Kidney (tissue), 14 donors: Measurements from ENCODE around the gene ADRA2B. TPM values are rescaled to one million over a fixed set of nuclear protein-coding genes. Genes with fewer than 3 reads are reported as not detected.

Experiments used
- DNase-seq, 5 donors: peaks; one replicate each; pipeline ENCODE4 v3.0.0-alpha.2; 2013 to 2020
- FAIRE-seq: peaks from 2 replicates; lab custom pipeline; 2012; peaks lifted over from hg19 to GRCh38; lab: Jason Lieb, UNC
- H3K27ac ChIP-seq, 2 donors: one replicate each; pipeline ENCODE4 v1.7.0; 2013; ENCODE audit warnings: low read depth in 2 of 2, low read length in 2 of 2, inconsistent platforms in 1 of 2
- H3K27me3 ChIP-seq: one replicate; pipeline ENCODE4 v1.7.1; 2013; ENCODE audit warnings: low read length, inconsistent platforms; ENCODE audit not compliant: control insufficient read depth, insufficient read depth
- H3K36me3 ChIP-seq, 3 donors: one replicate each; pipeline versions ENCODE4 v1.7.0 to v1.7.1; 2013; ENCODE audit warnings: low read length in 3 of 3, control low read depth in 1 of 3, inconsistent platforms in 1 of 3; ENCODE audit not compliant: insufficient read depth in 3 of 3, control insufficient read depth in 2 of 3
- H3K4me1 ChIP-seq, 3 donors: one replicate each; pipeline versions ENCODE4 v1.7.0 to v1.7.1; 2013; ENCODE audit warnings: low read length in 3 of 3, inconsistent platforms in 1 of 3, low read depth in 1 of 3; ENCODE audit not compliant: control insufficient read depth in 2 of 3, insufficient read depth in 2 of 3
- H3K4me3 ChIP-seq, 3 donors: one replicate each; pipeline versions ENCODE4 v1.7.0 to v1.8.1; 2013; ENCODE audit warnings: low read length in 3 of 3, control low read depth in 1 of 3, inconsistent platforms in 1 of 3
- H3K9ac ChIP-seq, 3 donors: one replicate each; pipeline versions ENCODE4 v1.7.0 to v1.7.1; 2013; ENCODE audit warnings: low read length in 3 of 3, control low read depth in 1 of 3, inconsistent platforms in 1 of 3
- H3K9me3 ChIP-seq, 3 donors: one replicate each; pipeline versions ENCODE4 v1.7.0 to v1.7.1; 2013; ENCODE audit warnings: low read length in 3 of 3, control low read depth in 1 of 3, inconsistent platforms in 1 of 3; ENCODE audit not compliant: control insufficient read depth in 2 of 3, insufficient read depth in 1 of 3
- intact Hi-C: fragments of 100-400 bp; cut with DNase I; formaldehyde crosslinking; loops from one replicate; pipeline ENCODE4 v1.11.1; 2022
- polyA plus RNA-seq: library from polyadenylated mRNA; stranded (reverse); fragments of 350-450 nt; fragmentation: Illumina TruSeq; extraction: RNeasy Lipid Tissue Mini Kit (QIAGEN cat#74804); gene quantifications from one replicate; pipeline ENCODE4 v1.2.3, GENCODE V29; 2014; ENCODE audit warnings: low read depth, low replicate concordance; ENCODE audit not compliant: insufficient read depth
- total RNA-seq: library from RNA; stranded (reverse); fragmentation: NEBNext Ultra II Directional; extraction: Animal tissue kit (Norgen Biotek cat#: 25700); gene quantifications from one replicate; pipeline ENCODE4 v1.2.1, GENCODE V29; 2021
- TF ChIP-seq, protein P1 (sequence below): IDR thresholded peaks from 3 replicates; pipeline ENCODE4 v1.5.1; 2012; ENCODE audit warnings: mild to moderate bottlenecking, moderate library complexity, borderline replicate concordance; ENCODE audit not compliant: insufficient read depth; ENCODE audit errors: extremely low read depth
- donor health status: control.
- donor health status: control.
- donor health status: control.
- donor health status: control.
- donor health status: control.
- donor health status: DM: yes; HTN: yes; CAD: no.
- donor health status: Normal renal cell carcinoma (clear cell type).

The ADRA2B gene
- total and polyA plus RNA-seq, 2 donors from 2014 or later = 1.4 to 4.8 TPM

DNA sequence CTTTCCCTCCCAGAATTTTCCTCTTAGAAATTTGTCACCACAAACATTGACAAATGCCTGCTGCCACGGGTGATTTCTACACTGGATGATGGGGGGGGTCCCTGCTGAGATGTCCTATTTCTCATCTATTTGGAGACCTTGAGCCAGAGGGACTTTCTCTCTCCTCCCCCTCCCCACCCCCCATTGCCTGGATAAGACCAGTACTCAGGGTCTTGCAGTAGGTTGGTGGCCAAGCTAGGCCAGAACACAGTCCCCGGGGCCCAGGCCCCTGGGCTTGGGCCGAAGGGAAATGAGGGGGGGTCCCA, 29.4 kb upstream of the ADRA2B start:
- FAIRE-seq = no peak
- Histone ChIP-seq H3K4me3 (no peak overlapping the region), H3K27me3 (no peaks in the 10 kb centered on the region), H3K9ac (peak overlapping the region in 1 of 3 donors; percentile 15), H3K9me3 (no peaks in the 10 kb centered on the region), H3K27ac (peak overlapping the region; percentile 51 to 57), H3K4me1 (peaks cover 0 to 9% (median 5%) of the 10 kb centered on the region in 3 donors), H3K36me3 (no peaks in the 10 kb centered on the region)
- intact Hi-C loops = no loop called here
- DNase-seq = peak in 1 of 5 donors; percentile 76
- TF ChIP-seq, protein P1, sequence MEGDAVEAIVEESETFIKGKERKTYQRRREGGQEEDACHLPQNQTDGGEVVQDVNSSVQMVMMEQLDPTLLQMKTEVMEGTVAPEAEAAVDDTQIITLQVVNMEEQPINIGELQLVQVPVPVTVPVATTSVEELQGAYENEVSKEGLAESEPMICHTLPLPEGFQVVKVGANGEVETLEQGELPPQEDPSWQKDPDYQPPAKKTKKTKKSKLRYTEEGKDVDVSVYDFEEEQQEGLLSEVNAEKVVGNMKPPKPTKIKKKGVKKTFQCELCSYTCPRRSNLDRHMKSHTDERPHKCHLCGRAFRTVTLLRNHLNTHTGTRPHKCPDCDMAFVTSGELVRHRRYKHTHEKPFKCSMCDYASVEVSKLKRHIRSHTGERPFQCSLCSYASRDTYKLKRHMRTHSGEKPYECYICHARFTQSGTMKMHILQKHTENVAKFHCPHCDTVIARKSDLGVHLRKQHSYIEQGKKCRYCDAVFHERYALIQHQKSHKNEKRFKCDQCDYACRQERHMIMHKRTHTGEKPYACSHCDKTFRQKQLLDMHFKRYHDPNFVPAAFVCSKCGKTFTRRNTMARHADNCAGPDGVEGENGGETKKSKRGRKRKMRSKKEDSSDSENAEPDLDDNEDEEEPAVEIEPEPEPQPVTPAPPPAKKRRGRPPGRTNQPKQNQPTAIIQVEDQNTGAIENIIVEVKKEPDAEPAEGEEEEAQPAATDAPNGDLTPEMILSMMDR = no peak

DNA sequence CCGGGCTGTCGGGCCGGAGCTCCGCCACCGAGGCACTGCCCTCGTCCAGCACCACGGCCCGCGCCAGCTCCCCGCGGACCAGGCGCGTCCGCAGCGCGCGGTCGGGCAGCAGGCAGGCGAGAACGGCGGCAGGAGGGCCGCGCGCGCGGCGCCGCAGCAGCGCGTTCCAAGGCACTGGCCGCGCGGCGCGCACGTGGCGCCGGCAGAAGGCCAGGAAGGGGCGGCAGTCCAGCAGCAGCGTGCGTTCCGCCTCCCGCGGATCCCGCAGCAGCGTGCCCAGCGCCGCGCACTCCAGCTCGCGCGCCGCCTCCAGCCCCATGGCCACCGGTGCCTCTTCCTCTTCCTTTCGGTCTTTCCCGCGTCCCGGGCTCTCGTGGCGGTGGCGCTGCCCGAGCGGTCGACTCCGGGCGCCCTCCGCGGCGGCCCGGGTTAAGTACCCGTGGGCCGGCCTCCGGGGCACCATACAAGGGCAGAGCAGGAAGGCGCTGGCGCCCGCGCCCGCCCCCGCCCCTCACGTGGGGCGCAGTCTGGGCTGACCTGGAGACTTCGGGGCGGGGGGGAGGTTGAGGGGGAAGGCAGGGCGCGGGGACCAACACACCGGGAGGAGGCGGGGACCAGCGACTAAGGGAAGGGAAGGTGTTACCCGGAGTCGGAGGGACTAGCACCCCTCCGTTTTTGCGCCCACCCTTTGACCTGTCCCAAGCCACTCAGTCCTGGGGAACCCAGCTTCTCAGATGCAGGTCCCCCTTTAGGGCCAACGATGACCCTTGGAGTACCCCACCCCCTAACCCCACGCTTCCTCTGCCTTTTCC, 28.9 kb upstream of the ADRA2B start, which contains the start of gene DUSP2:
Gene DUSP2, minus strand, starts transcription at position 405 of the 812 bp plus-strand sequence. Its CDS starts 86 bp downstream, at position 319.
- Histone ChIP-seq H3K27ac (peak within 1 kb of the TSS; percentile 51 to 57), H3K27me3 (no peaks in the 10 kb centered on the region), H3K9me3 (no peaks in the 10 kb centered on the region), H3K4me1 (peaks cover 0 to 9% (median 5%) of the 10 kb centered on the region in 3 donors), H3K36me3 (no peaks in the 10 kb centered on the region), H3K9ac (peak within 1 kb of the TSS in 1 of 3 donors; percentile 34), H3K4me3 (peak within 1 kb of the TSS in 2 of 3 donors; percentile 29 to 49)
- TF ChIP-seq, protein P1 = no peak
- peak; percentile 64 to 93 (median 84) for DNase-seq
- FAIRE-seq = no peak
- intact Hi-C loops = no loop called here

DNA sequence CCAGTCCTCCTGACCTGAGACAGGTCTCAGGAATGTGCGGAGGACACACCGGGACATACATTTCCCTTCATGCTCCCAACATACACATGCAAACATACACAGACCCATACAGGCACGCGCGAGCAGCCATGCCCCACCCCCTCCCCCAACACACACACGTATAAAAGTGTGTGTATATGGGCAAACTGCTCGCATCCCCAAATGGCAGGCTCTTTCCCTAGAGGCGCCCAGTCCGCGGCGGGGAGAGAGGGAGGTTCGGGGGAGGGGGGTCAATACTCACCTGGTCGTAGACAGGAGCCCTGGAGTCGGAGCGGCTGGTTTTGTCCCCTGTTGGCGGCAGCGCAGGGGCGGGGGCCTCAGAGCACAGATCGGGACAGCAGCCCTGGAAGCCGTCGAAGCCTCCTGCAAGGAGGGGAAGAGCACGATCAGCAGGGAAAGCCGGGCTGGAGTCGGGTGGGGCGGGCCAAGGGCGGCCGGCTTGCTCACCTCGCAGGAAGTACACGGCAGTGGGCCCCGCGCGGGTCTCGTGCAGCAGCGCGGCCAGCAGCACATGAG, 28.2 kb upstream of the ADRA2B start:
- no peaks in the 10 kb centered on the region for H3K27me3 ChIP-seq
- TF ChIP-seq, protein P1 = no peak
- H3K9ac ChIP-seq = peak overlapping the region in 1 of 3 donors; percentile 34
- intact Hi-C loops = no loop called here
- no peak for FAIRE-seq
- DNase-seq = peak in 4 of 5 donors; percentile 36 to 84 (median 62)
- H3K4me1 ChIP-seq = peaks cover 0 to 9% (median 5%) of the 10 kb centered on the region in 3 donors
- no peaks in the 10 kb centered on the region for H3K36me3 ChIP-seq
- H3K9me3 ChIP-seq = no peaks in the 10 kb centered on the region
- H3K27ac ChIP-seq = no peak overlapping the region
- H3K4me3 ChIP-seq = peak overlapping the region in 1 of 3 donors; percentile 49
